Lung (tissue), 12 donors: ENCODE results near the gene GRIK2. TPM values are rescaled to one million over a fixed set of nuclear protein-coding genes. Genes with fewer than 3 reads are reported as not detected.

Source experiments
- ATAC-seq: fragments of 200-7000 bp; cut with Tn5 transposase; one replicate; pipeline ENCODE4 v1.9.1; 2020; ENCODE audit warnings: moderate number of reproducible peaks; ENCODE audit not compliant: insufficient read depth, low FRiP score
- DNase-seq, 3 donors: peaks; one replicate each; pipeline ENCODE4 v3.0.0-alpha.2; 2013 to 2017
- H3K27ac ChIP-seq, 2 donors: one replicate each; pipeline ENCODE4 v1.5.1; 2013; ENCODE audit warnings: mild to moderate bottlenecking in 2 of 2, moderate library complexity in 2 of 2, control low read depth in 1 of 2, inconsistent platforms in 1 of 2, low read depth in 1 of 2, low read length in 1 of 2
- H3K27me3 ChIP-seq, 3 donors: one replicate each; pipeline ENCODE4 v1.5.1; 2013; ENCODE audit warnings: low read length in 2 of 3; ENCODE audit not compliant: control insufficient read depth in 3 of 3, insufficient read depth in 3 of 3
- H3K36me3 ChIP-seq, 4 donors: one replicate each; pipeline ENCODE4 v1.5.1; 2013; ENCODE audit warnings: low read length in 4 of 4, mild to moderate bottlenecking in 1 of 4, moderate library complexity in 1 of 4; ENCODE audit not compliant: control insufficient read depth in 4 of 4, insufficient read depth in 4 of 4
- H3K4me1 ChIP-seq, 5 donors: one replicate each; pipeline ENCODE4 v1.5.1; 2013; ENCODE audit warnings: low read length in 5 of 5, mild to moderate bottlenecking in 2 of 5, moderate library complexity in 1 of 5; ENCODE audit not compliant: control insufficient read depth in 5 of 5, insufficient read depth in 5 of 5
- H3K4me3 ChIP-seq: one replicate; pipeline ENCODE4 v1.5.1; 2013; ENCODE audit warnings: mild to moderate bottlenecking, control low read depth, moderate library complexity
- H3K9ac ChIP-seq, 2 donors: one replicate each; pipeline ENCODE4 v1.5.1; 2013; ENCODE audit warnings: low read length in 2 of 2, control low read depth in 1 of 2; ENCODE audit not compliant: insufficient read depth in 1 of 2
- H3K9me3 ChIP-seq, 4 donors: one replicate each; pipeline ENCODE4 v1.5.1; 2013; ENCODE audit warnings: low read length in 3 of 4, mild to moderate bottlenecking in 1 of 4, moderate library complexity in 1 of 4; ENCODE audit not compliant: control insufficient read depth in 4 of 4, insufficient read depth in 3 of 4
- CTCF ChIP-seq: IDR thresholded peaks from 2 replicates; pipeline ENCODE4 v1.5.1; 2012; ENCODE audit warnings: mild to moderate bottlenecking; ENCODE audit errors: control extremely low read depth, extremely low read depth
- WGBS, 2 donors: extraction: QIAGEN DNeasy Blood & Tissue Kit; methylation state at CpG; one replicate each; pipeline ENCODE4 v1.1.7; 2013; 5-methylcytosine and 5-hydroxymethylcytosine counted together
- polyA plus RNA-seq, 2 donors: library from polyadenylated mRNA; stranded (reverse); fragments of 200-250 nt; gene quantifications; one replicate each; pipeline ENCODE4 v1.2.1, GENCODE V29; 2013
- total RNA-seq, 2 donors: library from RNA; depleted of rRNA in 1 of 2; stranded (reverse); fragments of >200 nt in 1 of 2; gene quantifications; one replicate each; pipeline ENCODE4 v1.2.1, GENCODE V29; 2014 to 2021
- donor health status: control.
- donor health status: control.
- donor health status: Bipolar disorder and iron deficiency.
- donor health status: healthy.
- donor health status: DM: yes; HTN: yes; CAD: no.

GRIK2 gene
- total and polyA plus RNA-seq, 4 donors = 0.09 to 5.1 (median 0.67) TPM

GRCh38 chr6:101486124-101486523 is 92.6 kb downstream of the GRIK2 start:
- WGBS, 2 donors = 26 to 43% methylated on average over 3 of the region's 3 CpGs
- ATAC-seq = no peak
- DNase-seq = no peak
- Histone ChIP-seq H3K27ac (no peak overlapping the region), H3K9me3 (no peaks in the 10 kb centered on the region), H3K9ac (no peak overlapping the region), H3K27me3 (no peaks in the 10 kb centered on the region), H3K36me3 (no peaks in the 10 kb centered on the region), H3K4me1 (no peaks in the 10 kb centered on the region), H3K4me3 (no peak overlapping the region)
- TF ChIP-seq CTCF = no peak

DNA sequence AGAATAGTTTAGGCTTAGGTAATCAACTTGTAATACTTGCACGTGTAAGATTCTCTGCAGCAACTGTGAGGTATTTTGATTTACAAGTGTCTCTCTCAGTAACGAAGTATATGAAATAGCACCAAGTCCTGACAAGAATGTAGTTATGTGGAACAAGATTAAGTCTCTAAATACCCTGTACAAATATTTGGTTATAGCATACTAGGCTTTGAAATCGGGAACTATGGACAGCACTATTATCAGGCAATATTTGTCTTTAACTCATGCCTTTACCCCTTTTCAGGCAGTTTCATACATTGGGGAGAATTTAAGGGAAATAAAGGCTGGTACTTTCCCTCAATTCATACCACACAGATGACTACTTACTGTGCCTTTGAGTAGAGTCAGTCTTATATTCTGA is 93.2 kb downstream of the GRIK2 start:
- H3K27me3 ChIP-seq = no peaks in the 10 kb centered on the region
- no peaks in the 10 kb centered on the region for H3K9me3 ChIP-seq
- H3K9ac ChIP-seq = no peak overlapping the region
- no peak for TF ChIP-seq CTCF
- H3K4me1 ChIP-seq = no peaks in the 10 kb centered on the region
- H3K27ac ChIP-seq = no peak overlapping the region
- ATAC-seq = no peak
- no peaks in the 10 kb centered on the region for H3K36me3 ChIP-seq
- H3K4me3 ChIP-seq = no peak overlapping the region
- 60 to 74% methylated on average over 3 of the region's 3 CpGs for WGBS, 2 donors
- no peak for DNase-seq

DNA sequence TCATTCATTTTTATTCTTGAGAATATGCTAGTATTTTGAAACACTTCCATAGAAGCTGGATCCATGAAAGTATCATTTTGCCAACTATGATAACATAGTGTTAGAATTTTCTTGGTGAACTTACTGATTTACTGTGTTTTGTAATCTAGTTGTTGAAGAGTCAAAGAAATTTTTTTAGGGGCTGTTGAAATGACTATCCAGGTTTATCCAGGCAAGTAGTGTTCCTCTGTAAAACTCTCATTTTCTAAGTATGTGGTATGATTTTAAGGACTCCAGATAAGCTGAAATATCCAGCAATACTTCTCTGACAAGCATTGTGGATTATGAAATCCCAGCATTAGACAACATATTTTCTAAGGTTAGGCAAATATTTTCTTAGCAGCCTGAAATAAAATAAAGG is 95.9 kb downstream of the GRIK2 start:
- H3K27ac ChIP-seq = no peak overlapping the region
- H3K36me3 ChIP-seq = no peaks in the 10 kb centered on the region
- H3K27me3 ChIP-seq = no peaks in the 10 kb centered on the region
- ATAC-seq (no peak), DNase-seq (no peak)
- no peak for TF ChIP-seq CTCF
- no peaks in the 10 kb centered on the region for H3K9me3 ChIP-seq
- no peak overlapping the region for H3K4me3 ChIP-seq
- no peaks in the 10 kb centered on the region for H3K4me1 ChIP-seq
- no peak overlapping the region for H3K9ac ChIP-seq

- no peak for TF ChIP-seq CTCF
- no peak overlapping the region for H3K9ac ChIP-seq
- DNase-seq (no peak), ATAC-seq (no peak)
- no peak overlapping the region for H3K27ac ChIP-seq
- no peaks in the 10 kb centered on the region for H3K36me3 ChIP-seq
- no peaks in the 10 kb centered on the region for H3K4me1 ChIP-seq
- no peaks in the 10 kb centered on the region for H3K27me3 ChIP-seq
- no peak overlapping the region for H3K4me3 ChIP-seq
- 84 to 90% methylated on average over 3 of the region's 3 CpGs for WGBS, 2 donors
- H3K9me3 ChIP-seq = no peaks in the 10 kb centered on the region
These were observed 97.3 kb downstream of the GRIK2 start for GRCh38 chr6:101490857-101491256.
